Measurements from ENCODE around the gene SHC2. TPM values are rescaled to one million over a fixed set of nuclear protein-coding genes. Genes with fewer than 3 reads are reported as not detected.

SHC2 gene
- total and polyA plus RNA-seq, 2 experiments from 2014 or later = 2.2 to 4.6 TPM

DNA sequence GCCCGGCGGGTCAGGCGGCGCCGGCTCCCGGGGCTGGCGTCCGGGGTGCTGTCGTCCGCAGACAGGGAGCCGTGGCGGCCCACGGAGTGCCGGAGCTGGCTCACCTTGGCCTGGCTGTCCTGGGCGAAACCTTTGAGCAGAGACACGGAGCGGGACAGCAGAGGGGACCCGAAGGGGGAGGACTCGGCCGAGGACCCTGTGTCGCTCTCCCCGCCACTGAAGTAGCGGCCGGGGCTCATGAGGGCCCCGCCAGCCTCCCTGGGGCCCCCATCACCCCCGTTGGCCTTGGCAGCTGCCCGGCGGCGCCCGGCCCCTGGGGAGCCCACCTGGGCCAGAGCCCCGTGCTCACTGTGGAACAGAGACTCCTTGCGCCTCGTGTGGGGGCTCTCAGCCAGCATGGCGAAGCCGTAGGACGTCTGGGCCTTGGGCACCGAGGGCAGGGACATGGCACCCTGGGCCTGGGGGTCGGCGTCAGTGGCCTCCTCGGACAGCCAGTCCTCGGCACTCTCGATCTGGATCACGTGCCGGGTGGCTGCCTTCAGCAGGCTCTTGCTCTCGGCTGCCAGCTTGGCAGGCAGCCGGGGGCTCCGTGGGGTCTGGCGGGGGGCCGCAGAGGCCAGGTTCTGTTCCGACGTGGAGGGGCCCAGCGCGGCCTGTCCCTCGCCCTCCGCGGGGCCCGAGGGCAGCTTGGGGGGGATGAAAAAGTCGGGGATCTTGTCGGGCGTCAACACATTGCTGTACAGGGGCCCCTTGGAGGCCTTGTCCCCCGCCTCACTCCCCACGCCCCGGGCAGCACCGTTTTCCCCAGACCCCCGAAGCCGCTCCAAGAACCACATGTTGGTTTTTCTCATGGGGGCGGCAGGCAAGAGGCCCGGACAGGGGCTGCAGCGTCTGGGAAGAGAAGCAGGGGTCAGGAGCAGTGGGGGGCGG is 53.1 kb downstream of the SHC2 start (continued):
- no peak for TF ChIP-seq EZH2 (IDR thresholded peaks at IDR 0.05; ENCODE audit: low read depth, unreplicated experiment)
- no peak for TF ChIP-seq NANOG (IDR thresholded peaks at IDR 0.05; ENCODE audit: borderline replicate concordance)
- no peak for TF ChIP-seq JUNB (IDR thresholded peaks at IDR 0.05; ENCODE audit: unreplicated experiment)
- no peak for TF ChIP-seq STAT1 (IDR thresholded peaks at IDR 0.05; ENCODE audit: unreplicated experiment)
- TF ChIP-seq, protein P1, sequence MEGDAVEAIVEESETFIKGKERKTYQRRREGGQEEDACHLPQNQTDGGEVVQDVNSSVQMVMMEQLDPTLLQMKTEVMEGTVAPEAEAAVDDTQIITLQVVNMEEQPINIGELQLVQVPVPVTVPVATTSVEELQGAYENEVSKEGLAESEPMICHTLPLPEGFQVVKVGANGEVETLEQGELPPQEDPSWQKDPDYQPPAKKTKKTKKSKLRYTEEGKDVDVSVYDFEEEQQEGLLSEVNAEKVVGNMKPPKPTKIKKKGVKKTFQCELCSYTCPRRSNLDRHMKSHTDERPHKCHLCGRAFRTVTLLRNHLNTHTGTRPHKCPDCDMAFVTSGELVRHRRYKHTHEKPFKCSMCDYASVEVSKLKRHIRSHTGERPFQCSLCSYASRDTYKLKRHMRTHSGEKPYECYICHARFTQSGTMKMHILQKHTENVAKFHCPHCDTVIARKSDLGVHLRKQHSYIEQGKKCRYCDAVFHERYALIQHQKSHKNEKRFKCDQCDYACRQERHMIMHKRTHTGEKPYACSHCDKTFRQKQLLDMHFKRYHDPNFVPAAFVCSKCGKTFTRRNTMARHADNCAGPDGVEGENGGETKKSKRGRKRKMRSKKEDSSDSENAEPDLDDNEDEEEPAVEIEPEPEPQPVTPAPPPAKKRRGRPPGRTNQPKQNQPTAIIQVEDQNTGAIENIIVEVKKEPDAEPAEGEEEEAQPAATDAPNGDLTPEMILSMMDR (conservative IDR thresholded peaks at IDR 0.05; ENCODE audit: low read depth in 2 of 2) = no peak
- no peak for TF ChIP-seq EZH2phosphoT487 (IDR thresholded peaks at IDR 0.05; ENCODE audit: unreplicated experiment)
- no peak for TF ChIP-seq CREB1 (CRISPR knock-in tag; IDR thresholded peaks at IDR 0.05; ENCODE audit: low read depth)
- no peak for TF ChIP-seq ZNF114 (CRISPR knock-in tag; IDR thresholded peaks at IDR 0.05)

DNA sequence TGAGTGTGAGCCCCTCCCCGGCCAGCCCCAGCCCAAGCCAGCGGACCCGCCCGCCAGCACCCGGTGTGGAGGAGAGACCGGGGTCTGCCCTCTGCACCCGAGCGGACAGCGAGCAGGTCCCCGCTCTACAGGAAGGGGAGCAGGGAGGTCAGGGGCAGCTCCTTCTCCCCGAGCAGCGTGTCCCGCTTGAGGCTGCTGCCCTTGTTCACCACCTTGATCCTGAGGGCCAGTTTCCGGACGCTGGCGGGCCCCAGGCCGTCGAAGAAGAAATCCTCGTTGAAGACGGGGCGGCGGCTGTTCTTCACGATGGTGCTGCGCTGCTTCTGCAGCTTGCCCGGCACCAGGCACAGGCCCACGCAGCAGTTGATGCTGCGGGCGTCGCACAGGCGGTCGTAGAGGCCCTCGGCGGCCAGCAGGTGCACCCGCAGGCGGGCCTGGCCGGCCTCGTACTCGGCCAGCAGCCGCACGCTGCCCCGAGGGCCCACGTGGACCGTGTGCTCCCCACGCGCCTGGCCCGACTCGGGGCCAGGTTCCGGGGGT is 53.8 kb downstream of the SHC2 start:
- peaks cover 3% of the 10 kb centered on the region; the same call in 1 of the 3 replicates for H3K36me3 Mint-ChIP-seq (ENCODE audit: low read depth)
- peaks cover 11% of the 10 kb centered on the region for H3K27me3 Mint-ChIP-seq (ENCODE audit: insufficient read depth, low read depth, poor library complexity)
- H3K9me2 ChIP-seq (ENCODE audit: insufficient read depth) = no peaks in the 10 kb centered on the region
- no peak overlapping the region for H3K4me3 ChIP-seq
- no peak overlapping the region for H3K27ac ChIP-seq (ENCODE audit: low read depth)
- peaks cover 8% of the 10 kb centered on the region; the same call in 2 of the 3 replicates for H3K4me1 Mint-ChIP-seq
- no peak overlapping the region for H3K27ac Mint-ChIP-seq
- H3K4me3 Mint-ChIP-seq = no peak overlapping the region
- no peak overlapping the region for H2AFZ ChIP-seq
- DNase-seq (ENCODE audit: low spot score) (no peak), ATAC-seq (peak; percentile 3; the same call in 2 of the 3 replicates)
- H3K9me3 Mint-ChIP-seq = peaks cover 15% of the 10 kb centered on the region; the same call in 2 of the 3 replicates
- no peaks in the 10 kb centered on the region for H3K79me2 ChIP-seq (replicated peaks; ENCODE audit: insufficient read depth)
- no peaks in the 10 kb centered on the region for H3K36me3 ChIP-seq (ENCODE audit: insufficient read depth)
- H3F3A ChIP-seq (replicated peaks; ENCODE audit: low read depth) = 0 out of 2 replicates have a peak, but pooled peaks cover 3% of the 10 kb centered on the region
- H3K27me3 ChIP-seq (ENCODE audit: insufficient read depth) = peaks cover 12% of the 10 kb centered on the region
- no peaks in the 10 kb centered on the region for H4K20me1 ChIP-seq (replicated peaks; ENCODE audit: insufficient read depth)
- peaks cover 3% of the 10 kb centered on the region; the same call in 1 of the 2 replicates for H3K4me1 ChIP-seq (ENCODE audit: insufficient read depth)
- H3K4me2 ChIP-seq = no peak overlapping the region
- no peak for TF ChIP-seq POLR2AphosphoS5 (IDR thresholded peaks at IDR 0.05; ENCODE audit: low read depth)
- TF ChIP-seq, protein P2, sequence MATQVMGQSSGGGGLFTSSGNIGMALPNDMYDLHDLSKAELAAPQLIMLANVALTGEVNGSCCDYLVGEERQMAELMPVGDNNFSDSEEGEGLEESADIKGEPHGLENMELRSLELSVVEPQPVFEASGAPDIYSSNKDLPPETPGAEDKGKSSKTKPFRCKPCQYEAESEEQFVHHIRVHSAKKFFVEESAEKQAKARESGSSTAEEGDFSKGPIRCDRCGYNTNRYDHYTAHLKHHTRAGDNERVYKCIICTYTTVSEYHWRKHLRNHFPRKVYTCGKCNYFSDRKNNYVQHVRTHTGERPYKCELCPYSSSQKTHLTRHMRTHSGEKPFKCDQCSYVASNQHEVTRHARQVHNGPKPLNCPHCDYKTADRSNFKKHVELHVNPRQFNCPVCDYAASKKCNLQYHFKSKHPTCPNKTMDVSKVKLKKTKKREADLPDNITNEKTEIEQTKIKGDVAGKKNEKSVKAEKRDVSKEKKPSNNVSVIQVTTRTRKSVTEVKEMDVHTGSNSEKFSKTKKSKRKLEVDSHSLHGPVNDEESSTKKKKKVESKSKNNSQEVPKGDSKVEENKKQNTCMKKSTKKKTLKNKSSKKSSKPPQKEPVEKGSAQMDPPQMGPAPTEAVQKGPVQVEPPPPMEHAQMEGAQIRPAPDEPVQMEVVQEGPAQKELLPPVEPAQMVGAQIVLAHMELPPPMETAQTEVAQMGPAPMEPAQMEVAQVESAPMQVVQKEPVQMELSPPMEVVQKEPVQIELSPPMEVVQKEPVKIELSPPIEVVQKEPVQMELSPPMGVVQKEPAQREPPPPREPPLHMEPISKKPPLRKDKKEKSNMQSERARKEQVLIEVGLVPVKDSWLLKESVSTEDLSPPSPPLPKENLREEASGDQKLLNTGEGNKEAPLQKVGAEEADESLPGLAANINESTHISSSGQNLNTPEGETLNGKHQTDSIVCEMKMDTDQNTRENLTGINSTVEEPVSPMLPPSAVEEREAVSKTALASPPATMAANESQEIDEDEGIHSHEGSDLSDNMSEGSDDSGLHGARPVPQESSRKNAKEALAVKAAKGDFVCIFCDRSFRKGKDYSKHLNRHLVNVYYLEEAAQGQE (IDR thresholded peaks at IDR 0.05; ENCODE audit: unreplicated experiment) = no peak
- TF ChIP-seq, protein P1 (conservative IDR thresholded peaks at IDR 0.05; ENCODE audit: low read depth in 2 of 2) = no peak
- TF ChIP-seq ETS1 (IDR thresholded peaks at IDR 0.05) = no peak

All from GM23338 (cell line).